ENCODE results near the gene CFAP54. TPM values are rescaled to one million over a fixed set of nuclear protein-coding genes. Genes with fewer than 3 reads are reported as not detected.

CFAP54 gene
- total and polyA plus RNA-seq, 12 donors, result 0.08 to 1.00 (median 0.33) TPM; not detected in 2

GRCh38 chr12:96497855-96498254 is 8.5 kb downstream of the CFAP54 start:
- no peaks in the 10 kb centered on the region for H3K27me3 ChIP-seq
- intact Hi-C loops (cut with DNase I), result no loop called here
- TF ChIP-seq, protein P1, sequence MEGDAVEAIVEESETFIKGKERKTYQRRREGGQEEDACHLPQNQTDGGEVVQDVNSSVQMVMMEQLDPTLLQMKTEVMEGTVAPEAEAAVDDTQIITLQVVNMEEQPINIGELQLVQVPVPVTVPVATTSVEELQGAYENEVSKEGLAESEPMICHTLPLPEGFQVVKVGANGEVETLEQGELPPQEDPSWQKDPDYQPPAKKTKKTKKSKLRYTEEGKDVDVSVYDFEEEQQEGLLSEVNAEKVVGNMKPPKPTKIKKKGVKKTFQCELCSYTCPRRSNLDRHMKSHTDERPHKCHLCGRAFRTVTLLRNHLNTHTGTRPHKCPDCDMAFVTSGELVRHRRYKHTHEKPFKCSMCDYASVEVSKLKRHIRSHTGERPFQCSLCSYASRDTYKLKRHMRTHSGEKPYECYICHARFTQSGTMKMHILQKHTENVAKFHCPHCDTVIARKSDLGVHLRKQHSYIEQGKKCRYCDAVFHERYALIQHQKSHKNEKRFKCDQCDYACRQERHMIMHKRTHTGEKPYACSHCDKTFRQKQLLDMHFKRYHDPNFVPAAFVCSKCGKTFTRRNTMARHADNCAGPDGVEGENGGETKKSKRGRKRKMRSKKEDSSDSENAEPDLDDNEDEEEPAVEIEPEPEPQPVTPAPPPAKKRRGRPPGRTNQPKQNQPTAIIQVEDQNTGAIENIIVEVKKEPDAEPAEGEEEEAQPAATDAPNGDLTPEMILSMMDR (IDR thresholded peaks at IDR 0.05), result no peak
- H3K4me3 ChIP-seq, result no peak overlapping the region
- no peak overlapping the region for H3K27ac ChIP-seq
- no peaks in the 10 kb centered on the region for H3K36me3 ChIP-seq (replicated peaks in 1 of 2)
- WGBS, 4 donors, result 72 to 82% (median 80%) methylated on average over 2 of the region's 2 CpGs
- no peaks in the 10 kb centered on the region for H3K4me1 ChIP-seq (replicated peaks in 1 of 2)
- no peak for DNase-seq
- H3K9me3 ChIP-seq (replicated peaks in 1 of 3), result no peaks in the 10 kb centered on the region

DNA sequence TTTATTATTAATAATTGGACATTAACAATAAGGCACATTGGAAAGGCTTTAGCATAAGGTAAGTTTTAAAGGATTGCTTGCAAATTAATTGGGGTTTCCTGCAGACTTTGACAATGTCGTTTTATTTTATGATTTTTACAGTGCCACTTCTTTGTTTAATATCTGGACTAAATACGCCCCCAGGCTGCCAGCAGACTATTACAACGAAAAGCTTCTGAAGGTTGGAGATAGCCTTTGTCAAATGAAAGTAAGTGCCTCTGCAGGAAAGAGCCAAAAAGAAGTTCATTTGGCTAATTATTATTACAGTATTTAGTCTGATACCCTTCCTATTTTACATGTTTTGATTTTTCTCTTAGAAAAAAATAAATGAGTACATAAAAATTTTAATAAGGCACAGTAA is 11.3 kb downstream of the CFAP54 start:
- TF ChIP-seq, protein P1 (IDR thresholded peaks at IDR 0.05), result peak in 1 of 6 experiments; percentile 7
- no peak for TF ChIP-seq POLR2A (IDR thresholded peaks at IDR 0.05)
- Histone ChIP-seq H3K4me1 (replicated peaks in 1 of 2) (no peaks in the 10 kb centered on the region), H3K36me3 (replicated peaks in 1 of 2) (no peaks in the 10 kb centered on the region), H3K27ac (peak overlapping the region in 2 of 5 donors; percentile 45 to 70), H3K9me3 (replicated peaks in 1 of 3) (no peaks in the 10 kb centered on the region), H3K4me3 (no peak overlapping the region), H3K27me3 (no peaks in the 10 kb centered on the region)
- intact Hi-C loops (cut with DNase I), result no loop called here
- no peak for DNase-seq
- WGBS, 4 donors, result 35 to 50% (median 46%) methylated on average over 3 of the region's 3 CpGs

- H3K9me3 ChIP-seq (replicated peaks in 1 of 3), result no peaks in the 10 kb centered on the region
- H3K36me3 ChIP-seq (replicated peaks in 1 of 2), result no peaks in the 10 kb centered on the region
- H3K27ac ChIP-seq, result peak overlapping the region in 4 of 5 donors; percentile 16 to 70 (median 42)
- peak in 6 of 7 donors; percentile 13 to 64 (median 29) for DNase-seq
- intact Hi-C loops (cut with DNase I), result no loop called here
- H3K27me3 ChIP-seq, result no peaks in the 10 kb centered on the region
- H3K4me1 ChIP-seq (replicated peaks in 1 of 2), result no peaks in the 10 kb centered on the region
- H3K4me3 ChIP-seq, result no peak overlapping the region
- WGBS, 4 donors, result 41 to 53% (median 46%) methylated on average over 5 of the region's 5 CpGs
- TF ChIP-seq, protein P1 (IDR thresholded peaks at IDR 0.05), result no peak
- no peak for TF ChIP-seq POLR2A (IDR thresholded peaks at IDR 0.05)
Measured at GRCh38 chr12:96501133-96501761, 11.9 kb downstream of the CFAP54 start.

DNA sequence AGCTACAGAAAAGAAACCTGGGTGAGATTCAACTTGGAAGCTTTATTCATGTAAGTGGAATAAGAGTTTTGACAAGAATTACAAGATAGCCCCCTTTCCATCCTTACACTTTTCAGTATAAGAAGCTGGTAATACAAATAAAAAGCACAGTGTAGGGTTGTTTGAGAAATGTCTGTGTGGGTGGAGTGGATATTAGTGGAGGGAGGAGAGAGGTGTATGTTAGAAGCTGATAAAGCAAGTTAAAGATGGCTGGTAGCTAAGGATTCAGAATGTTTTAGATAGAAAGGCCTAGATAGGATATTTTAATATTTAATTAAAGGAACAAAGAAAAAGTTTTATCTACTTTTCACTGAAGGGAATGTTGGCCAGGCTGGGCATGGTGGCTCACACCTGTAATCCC is 12.5 kb downstream of the CFAP54 start:
- H3K36me3 ChIP-seq (replicated peaks in 1 of 2), result no peaks in the 10 kb centered on the region
- DNase-seq, result no peak
- H3K9me3 ChIP-seq (replicated peaks in 1 of 3), result no peaks in the 10 kb centered on the region
- H3K4me1 ChIP-seq (replicated peaks in 1 of 2), result no peaks in the 10 kb centered on the region
- no peaks in the 10 kb centered on the region for H3K27me3 ChIP-seq
- H3K27ac ChIP-seq, result peak overlapping the region in 3 of 5 donors; percentile 16 to 70 (median 45)
- TF ChIP-seq, protein P1 (IDR thresholded peaks at IDR 0.05), result no peak
- TF ChIP-seq POLR2A (IDR thresholded peaks at IDR 0.05), result no peak
- no peak overlapping the region for H3K4me3 ChIP-seq
- intact Hi-C loops (cut with DNase I), result no loop called here
